HG03521 (cell line): ENCODE results near the gene GNG14.
"Not testable (repeated sequence)": the region's sequence is repeated elsewhere in the genome, so short reads cannot be mapped to it uniquely, and the experiment has no call there.

ENCODE experiments used
- ATAC-seq: cut with Tn5 transposase; IDR thresholded peaks from one replicate; pipeline ENCODE4 v1.9.1; 2021; ENCODE audit warnings: mild to moderate bottlenecking, moderate library complexity; ENCODE audit not compliant: unreplicated experiment

The GNG14 gene

GRCh38 chr19:12722566-12723380 is 35.0 kb downstream of the GNG14 start:
- ATAC-seq: peak; percentile 82

GRCh38 chr19:12723381-12723640 is 35.5 kb downstream of the GNG14 start:
- no peak for ATAC-seq

GRCh38 chr19:12723641-12724426 is 36.0 kb downstream of the GNG14 start, which contains the start of gene TNPO2:
TNPO2 (minus strand) TSS chr19:12723932; CDS start chr19:12720977, 2,955 bp downstream.
- ATAC-seq: no peak

GRCh38 chr19:12725612-12726011 is 37.8 kb downstream of the GNG14 start:
- not testable (repeated sequence) for ATAC-seq

GRCh38 chr19:12726988-12727316 is 39.2 kb downstream of the GNG14 start:
- no peak for ATAC-seq

GRCh38 chr19:12727745-12728433 is 40.1 kb downstream of the GNG14 start:
- no peak for ATAC-seq

- ATAC-seq: no peak
Observed at GRCh38 chr19:12730064-12730463, 42.3 kb downstream of the GNG14 start.

GRCh38 chr19:12731337-12731736 is 43.5 kb downstream of the GNG14 start:
- no peak for ATAC-seq

- no peak for ATAC-seq
Observed at GRCh38 chr19:12733369-12734214, 45.8 kb downstream of the GNG14 start.

- ATAC-seq: peak; percentile 64
Observed at GRCh38 chr19:12736995-12737834, 49.4 kb downstream of the GNG14 start, which contains the start of gene GET3. GET3 (plus strand) TSS chr19:12737497; CDS start chr19:12737506, 9 bp downstream.

- no peak for ATAC-seq
Observed at GRCh38 chr19:12737835-12738351, 50.1 kb downstream of the GNG14 start.
